ENCODE data around the gene FMNL2. TPM values are rescaled to one million over a fixed set of nuclear protein-coding genes. Genes with fewer than 3 reads are reported as not detected.

The FMNL2 gene
- total RNA-seq, 1 experiment from 2014 or later, result 33.6 TPM

- H3K27ac Mint-ChIP-seq, result peak overlapping the region in 1 of 3 experiments; percentile 27; a peak in 1 of 7 replicates
- Histone ChIP-seq H3K18ac (ENCODE audit: insufficient read length, low read depth, low read length) (no peak overlapping the region), H3K23ac (ENCODE audit: insufficient read length, low read depth, low read length) (no peak overlapping the region), H3K79me1 (ENCODE audit: insufficient read depth, low read depth, low read length, poor library complexity, severe bottlenecking) (peaks cover 7% of the 10 kb centered on the region), H3K79me2 (ENCODE audit: insufficient read depth, low read length) (peaks cover 2% of the 10 kb centered on the region; the same call in 1 of the 2 replicates), H2AK5ac (ENCODE audit: insufficient read length, low read length) (no peak overlapping the region), H2BK20ac (ENCODE audit: low read depth, low read length, poor library complexity, severe bottlenecking) (no peak overlapping the region), H3T11ph (ENCODE audit: low read length) (no peak overlapping the region), H2BK12ac (ENCODE audit: insufficient read length, low read depth, low read length) (no peak overlapping the region), H3K56ac (ENCODE audit: insufficient read length, low read depth, low read length) (no peak overlapping the region), H3K14ac (ENCODE audit: insufficient read depth, low read length) (no peak overlapping the region), H2BK5ac (ENCODE audit: insufficient read length, low read length) (no peak overlapping the region), H4K8ac (replicated peaks; ENCODE audit: insufficient read length, low read depth, low read length) (no peak overlapping the region), H3K27ac (ENCODE audit: insufficient read length, low read depth, low read length) (no peak overlapping the region), H3K4me2 (ENCODE audit: insufficient read depth, insufficient read length, low read length) (no peak overlapping the region), H2BK120ac (ENCODE audit: low read depth, low read length, poor library complexity, severe bottlenecking) (no peak overlapping the region), H3K23me2 (ENCODE audit: insufficient read length, low read depth, low read length, poor library complexity, severe bottlenecking) (no peaks in the 10 kb centered on the region), H3K4ac (ENCODE audit: low read depth, low read length) (no peak overlapping the region), H3K27me3 (ENCODE audit: insufficient read depth, low read length) (no peaks in the 10 kb centered on the region), H4K5ac (ENCODE audit: insufficient read length, low read depth, low read length) (no peak overlapping the region), H4K91ac (ENCODE audit: insufficient read length, low read depth, low read length) (no peak overlapping the region), H3K9me3 (ENCODE audit: control insufficient read depth, low read depth, low read length) (no peaks in the 10 kb centered on the region), H2AFZ (ENCODE audit: low read length) (no peak overlapping the region), H3K4me1 (ENCODE audit: insufficient read depth, low read length) (peaks cover 15% of the 10 kb centered on the region), H2BK15ac (ENCODE audit: low read depth, low read length) (no peak overlapping the region), H4K20me1 (ENCODE audit: control insufficient read depth, insufficient read depth, insufficient read length) (no peaks in the 10 kb centered on the region), H3K9ac (ENCODE audit: extremely low read depth, insufficient read length, low read length) (no peak overlapping the region)
- WGBS (ENCODE audit: extremely low coverage, insufficient read length, low lambda C conversion rate), result no CpG with 5 or more reads among the region's 1 CpG
- no peaks in the 10 kb centered on the region for H3K36me3 Mint-ChIP-seq (ENCODE audit: insufficient read depth in 1 of 3, low read depth in 3 of 3)
- no peak overlapping the region for H3K4me3 Mint-ChIP-seq
- no peaks in the 10 kb centered on the region for H3K9me3 Mint-ChIP-seq
- no peak for TF ChIP-seq CTCF (conservative IDR thresholded peaks at IDR 0.05)
- no peaks in the 10 kb centered on the region for H3K27me3 Mint-ChIP-seq (ENCODE audit: low read depth)
- H3K4me1 Mint-ChIP-seq, result peaks cover 68 to 75% of the 10 kb centered on the region in 2 experiments
- no peak for DNase-seq
These were observed 95.9 kb downstream of the FMNL2 start for GRCh38 chr2:152430876-152431275.

Data from H9 (cell line).